ACC112 (cell line): Measurements from ENCODE around the gene ZNF831.

Experiments
- H2AFZ ChIP-seq: fragments of 200-600 bp; sonication (generic); one replicate; pipeline ENCODE4 v1.6.0; 2017; ENCODE audit warnings: antibody characterized with exemption, low read length; ENCODE audit not compliant: unreplicated experiment
- H3K27ac ChIP-seq: fragments of 200-600 bp; sonication (generic); 2 replicates; pipeline ENCODE4 v1.5.1; 2014; ENCODE audit warnings: low read depth, mild to moderate bottlenecking, antibody characterized with exemption, low read length, moderate library complexity
- H3K27me3 ChIP-seq: fragments of 200-600 bp; sonication (generic); 2 replicates; pipeline ENCODE4 v1.6.1; 2014; ENCODE audit warnings: mild to moderate bottlenecking, antibody characterized with exemption, low read length, moderate library complexity, mixed read lengths; ENCODE audit not compliant: insufficient read depth
- H3K36me3 ChIP-seq: fragments of 200-600 bp; sonication (generic); 2 replicates; pipeline ENCODE4 v1.6.1; 2016; ENCODE audit warnings: mild to moderate bottlenecking, antibody characterized with exemption, low read length, moderate library complexity, mixed read lengths; ENCODE audit not compliant: insufficient read depth
- H3K4me1 ChIP-seq: fragments of 200-600 bp; sonication (generic); one replicate; pipeline ENCODE4 v1.6.1; 2016; ENCODE audit warnings: low read length, mixed read lengths; ENCODE audit not compliant: insufficient read depth, unreplicated experiment, control insufficient read depth
- H3K4me3 ChIP-seq: fragments of 200-600 bp; sonication (generic); 2 replicates; pipeline ENCODE4 v1.5.1; 2014; ENCODE audit warnings: mild to moderate bottlenecking, low read depth, low read length
- H3K79me2 ChIP-seq: fragments of 200-600 bp; sonication (generic); one replicate; pipeline ENCODE4 v1.6.0; 2016; ENCODE audit warnings: low read length; ENCODE audit not compliant: control insufficient read depth, unreplicated experiment, insufficient read depth

ZNF831 gene

GRCh38 chr20:59125332-59125731 is 38.3 kb upstream of the ZNF831 start:
- H2AFZ ChIP-seq, result no peak overlapping the region
- no peak overlapping the region for H3K27ac ChIP-seq
- H3K36me3 ChIP-seq, result no peaks in the 10 kb centered on the region
- no peaks in the 10 kb centered on the region for H3K79me2 ChIP-seq
- H3K27me3 ChIP-seq, result no peaks in the 10 kb centered on the region; the same call in none of the 2 replicates
- no peak overlapping the region for H3K4me3 ChIP-seq
- no peaks in the 10 kb centered on the region for H3K4me1 ChIP-seq

- no peaks in the 10 kb centered on the region for H3K79me2 ChIP-seq
- no peaks in the 10 kb centered on the region for H3K4me1 ChIP-seq
- no peaks in the 10 kb centered on the region for H3K36me3 ChIP-seq
- no peak overlapping the region for H3K27ac ChIP-seq
- no peak overlapping the region for H3K4me3 ChIP-seq
- no peaks in the 10 kb centered on the region; the same call in none of the 2 replicates for H3K27me3 ChIP-seq
- H2AFZ ChIP-seq, result no peak overlapping the region
Observed at GRCh38 chr20:59125836-59126235, 37.8 kb upstream of the ZNF831 start.

- Histone ChIP-seq H3K79me2 (no peaks in the 10 kb centered on the region), H3K4me3 (no peak overlapping the region), H3K36me3 (no peaks in the 10 kb centered on the region), H3K27me3 (no peaks in the 10 kb centered on the region; the same call in 1 of the 2 replicates), H3K27ac (no peak overlapping the region), H3K4me1 (no peaks in the 10 kb centered on the region), H2AFZ (no peak overlapping the region)
Observed at GRCh38 chr20:59127839-59128238, 35.8 kb upstream of the ZNF831 start.

- no peak overlapping the region for H3K4me3 ChIP-seq
- H3K27ac ChIP-seq, result no peak overlapping the region
- no peaks in the 10 kb centered on the region for H3K27me3 ChIP-seq
- H2AFZ ChIP-seq, result no peak overlapping the region
- H3K79me2 ChIP-seq, result no peaks in the 10 kb centered on the region
- H3K36me3 ChIP-seq, result no peaks in the 10 kb centered on the region
- no peaks in the 10 kb centered on the region for H3K4me1 ChIP-seq
Observed at GRCh38 chr20:59131551-59132285, 31.9 kb upstream of the ZNF831 start.

- H3K27me3 ChIP-seq, result no peaks in the 10 kb centered on the region
- no peaks in the 10 kb centered on the region for H3K4me1 ChIP-seq
- H3K36me3 ChIP-seq, result no peaks in the 10 kb centered on the region
- no peak overlapping the region for H3K27ac ChIP-seq
- H3K4me3 ChIP-seq, result no peak overlapping the region
- no peak overlapping the region for H2AFZ ChIP-seq
- H3K79me2 ChIP-seq, result no peaks in the 10 kb centered on the region
Observed at GRCh38 chr20:59134182-59134581, 29.4 kb upstream of the ZNF831 start.

GRCh38 chr20:59135093-59135492 is 28.5 kb upstream of the ZNF831 start:
- Histone ChIP-seq H3K27ac (no peak overlapping the region), H3K36me3 (no peaks in the 10 kb centered on the region), H2AFZ (no peak overlapping the region), H3K4me1 (no peaks in the 10 kb centered on the region), H3K27me3 (no peaks in the 10 kb centered on the region), H3K4me3 (no peak overlapping the region), H3K79me2 (no peaks in the 10 kb centered on the region)

GRCh38 chr20:59136027-59136426 is 27.6 kb upstream of the ZNF831 start:
- Histone ChIP-seq H2AFZ (no peak overlapping the region), H3K27me3 (no peaks in the 10 kb centered on the region)

GRCh38 chr20:59137532-59137931 is 26.1 kb upstream of the ZNF831 start:
- H2AFZ ChIP-seq, result no peak overlapping the region
- H3K4me1 ChIP-seq, result no peaks in the 10 kb centered on the region
- H3K4me3 ChIP-seq, result no peak overlapping the region
- H3K36me3 ChIP-seq, result no peaks in the 10 kb centered on the region
- H3K27me3 ChIP-seq, result no peaks in the 10 kb centered on the region
- no peaks in the 10 kb centered on the region for H3K79me2 ChIP-seq
- no peak overlapping the region for H3K27ac ChIP-seq

More at GRCh38 chr20:59136027-59136426, 27.6 kb upstream of the ZNF831 start:
- H3K36me3 ChIP-seq, result no peaks in the 10 kb centered on the region
- no peaks in the 10 kb centered on the region for H3K79me2 ChIP-seq
- H3K4me3 ChIP-seq, result no peak overlapping the region
- H3K27ac ChIP-seq, result no peak overlapping the region
- H3K4me1 ChIP-seq, result no peaks in the 10 kb centered on the region

GRCh38 chr20:59138114-59138748 is 25.4 kb upstream of the ZNF831 start:
- Histone ChIP-seq H3K79me2 (no peaks in the 10 kb centered on the region), H3K27me3 (no peaks in the 10 kb centered on the region), H3K4me3 (no peak overlapping the region), H2AFZ (no peak overlapping the region), H3K27ac (no peak overlapping the region), H3K4me1 (no peaks in the 10 kb centered on the region), H3K36me3 (no peaks in the 10 kb centered on the region)

GRCh38 chr20:59139998-59140397 is 23.6 kb upstream of the ZNF831 start:
- H3K36me3 ChIP-seq, result no peaks in the 10 kb centered on the region
- H3K27ac ChIP-seq, result no peak overlapping the region
- H3K4me1 ChIP-seq, result no peaks in the 10 kb centered on the region
- no peak overlapping the region for H3K4me3 ChIP-seq
- no peaks in the 10 kb centered on the region for H3K79me2 ChIP-seq
- peaks cover 1% of the 10 kb centered on the region; the same call in 1 of the 2 replicates for H3K27me3 ChIP-seq
- H2AFZ ChIP-seq, result no peak overlapping the region
